H1 (cell line): Measurements from ENCODE around the gene MAP3K14. TPM values are rescaled to one million over a fixed set of nuclear protein-coding genes. Genes with fewer than 3 reads are reported as not detected.

ENCODE experiments used
- CTCF ChIA-PET: fragments of 300-600 bp; sonication (Branson Sonifier 250); formaldehyde crosslinking; loops from one replicate; lab custom pipeline; 2021; ENCODE audit not compliant: partially characterized antibody; lab: Charles Lee
- POLR2A ChIA-PET: fragments of 300-600 bp; sonication (Branson Sonifier 250); formaldehyde crosslinking; loops from one replicate; lab custom pipeline; 2021; ENCODE audit warnings: inconsistent platforms; ENCODE audit not compliant: partially characterized antibody; lab: Charles Lee
- DNase-seq, 2 experiments: peaks; one replicate each; pipeline versions ENCODE4 v3.0.0 to v3.0.0-alpha.2; 2010 to 2022; ENCODE audit warnings: low spot score in 2 of 2, low read depth in 1 of 2, mixed read lengths in 1 of 2
- FAIRE-seq: peaks from 2 replicates; lab custom pipeline; 2011; peaks lifted over from hg19 to GRCh38; lab: Jason Lieb, UNC
- H2AFZ ChIP-seq: 2 replicates; pipeline ENCODE4 v1.8.1; 2012; ENCODE audit warnings: low read length, inconsistent platforms
- H2AK5ac ChIP-seq: 2 replicates; pipeline ENCODE4 v1.6.1; 2013; ENCODE audit warnings: low read depth, low read length
- H2BK120ac ChIP-seq: replicated peaks from 2 replicates; pipeline ENCODE3; 2013; ENCODE audit warnings: low read depth, low read length, inconsistent platforms
- H2BK12ac ChIP-seq: 2 replicates; pipeline ENCODE4 v1.6.1; 2013; ENCODE audit warnings: low read depth, low read length
- H2BK15ac ChIP-seq: 2 replicates; pipeline ENCODE4 v1.6.1; 2013; ENCODE audit warnings: low read length
- H2BK20ac ChIP-seq: 2 replicates; pipeline ENCODE4 v1.6.1; 2013; ENCODE audit warnings: low read length
- H2BK5ac ChIP-seq: 2 replicates; pipeline ENCODE4 v1.6.1; 2013; ENCODE audit warnings: low read depth, low read length
- H3K14ac ChIP-seq: 2 replicates; pipeline ENCODE4 v1.6.1; 2013; ENCODE audit warnings: inconsistent platforms; ENCODE audit not compliant: insufficient read length
- H3K18ac ChIP-seq: 2 replicates; pipeline ENCODE4 v1.6.1; 2013; ENCODE audit warnings: low read length; ENCODE audit errors: extremely low read depth
- H3K23ac ChIP-seq: 2 replicates; pipeline ENCODE4 v1.6.1; 2013; ENCODE audit warnings: inconsistent platforms; ENCODE audit not compliant: insufficient read length
- H3K23me2 ChIP-seq: 2 replicates; pipeline ENCODE4 v1.6.1; 2013; ENCODE audit warnings: low read depth, low read length
- H3K27ac ChIP-seq: 2 replicates; pipeline ENCODE4 v1.6.1; 2011; ENCODE audit warnings: low read depth, low read length, inconsistent platforms
- H3K27me3 ChIP-seq, 4 experiments: replicated peaks in 1 of 4; 1 replicate in 1 of 4; 2 replicates in 3 of 4; pipeline versions ENCODE4 v1.6.1 to v1.8.1; 2011 to 2013; ENCODE audit warnings: low read length in 3 of 4, mild to moderate bottlenecking in 3 of 4, inconsistent platforms in 2 of 4, mixed read lengths in 2 of 4, moderate library complexity in 1 of 4; ENCODE audit not compliant: control insufficient read depth in 3 of 4, insufficient read depth in 3 of 4; ENCODE audit errors: extremely low read depth in 1 of 4
- H3K36me3 ChIP-seq, 4 experiments: 2 replicates each; pipeline versions ENCODE4 v1.6.1 to v1.8.1; 2011 to 2013; ENCODE audit warnings: mild to moderate bottlenecking in 4 of 4, low read length in 3 of 4, moderate library complexity in 2 of 4, control low read depth in 1 of 4, inconsistent platforms in 1 of 4; ENCODE audit not compliant: insufficient read depth in 4 of 4, control insufficient read depth in 2 of 4
- H3K4ac ChIP-seq: replicated peaks from 2 replicates; pipeline ENCODE3; 2013; ENCODE audit warnings: low read length, low read depth, mixed read lengths, inconsistent platforms; ENCODE audit not compliant: insufficient read length
- H3K4me1 ChIP-seq, 4 experiments: replicated peaks in 1 of 4; 1 replicate in 1 of 4; 2 replicates in 3 of 4; pipeline versions ENCODE4 v1.6.1 to v1.8.1; 2011 to 2013; ENCODE audit warnings: low read length in 3 of 4, inconsistent platforms in 2 of 4, mixed read lengths in 1 of 4; ENCODE audit not compliant: insufficient read depth in 4 of 4, control insufficient read depth in 3 of 4
- H3K4me2 ChIP-seq, 2 experiments: 2 replicates each; pipeline versions ENCODE4 v1.6.1 to v1.8.1; 2011 to 2013; ENCODE audit warnings: low read depth in 2 of 2, low read length in 2 of 2, control low read depth in 1 of 2, inconsistent platforms in 1 of 2, mild to moderate bottlenecking in 1 of 2; ENCODE audit not compliant: insufficient read depth in 1 of 2
- H3K4me3 ChIP-seq, 4 experiments: fragments of 200-600, 300-600 bp in 1 of 4; sonication (generic), shearing (Covaris generic), sonication (Bioruptor Twin) in 1 of 4; 2 replicates each; pipeline versions ENCODE4 v1.5.1 to v1.8.1; 2011 to 2016; ENCODE audit warnings: low read length in 4 of 4, low read depth in 3 of 4, control low read depth in 2 of 4, inconsistent platforms in 2 of 4, mild to moderate bottlenecking in 2 of 4, mixed read lengths in 1 of 4, moderate library complexity in 1 of 4; ENCODE audit not compliant: insufficient read depth in 2 of 4; ENCODE audit errors: extremely low read depth in 1 of 4
- H3K56ac ChIP-seq: replicated peaks from 2 replicates; pipeline ENCODE3; 2013; ENCODE audit warnings: low read depth, mild to moderate bottlenecking, mixed read lengths, low read length, inconsistent platforms; ENCODE audit not compliant: insufficient read length
- H3K79me1 ChIP-seq: 2 replicates; pipeline ENCODE4 v1.6.1; 2013; ENCODE audit warnings: low read depth, low read length, control low read depth
- H3K79me2 ChIP-seq, 2 experiments: 2 replicates each; pipeline versions ENCODE4 v1.6.1 to v1.8.1; 2012 to 2013; ENCODE audit warnings: low read length in 2 of 2, mild to moderate bottlenecking in 2 of 2, inconsistent platforms in 1 of 2; ENCODE audit not compliant: insufficient read depth in 2 of 2, control insufficient read depth in 1 of 2
- H3K9ac ChIP-seq, 4 experiments: replicated peaks in 1 of 4; 1 replicate in 1 of 4; 2 replicates in 3 of 4; pipeline versions ENCODE4 v1.6.1 to v1.8.1; 2011 to 2013; ENCODE audit warnings: low read depth in 3 of 4, low read length in 3 of 4, control low read depth in 2 of 4, mild to moderate bottlenecking in 2 of 4, moderate library complexity in 2 of 4, inconsistent platforms in 1 of 4; ENCODE audit errors: extremely low read depth in 1 of 4
- H3K9me3 ChIP-seq, 2 experiments: 2 replicates each; pipeline versions ENCODE4 v1.6.1 to v1.8.1; 2012 to 2013; ENCODE audit warnings: mild to moderate bottlenecking in 2 of 2, moderate library complexity in 2 of 2, control low read depth in 1 of 2, inconsistent platforms in 1 of 2, low read depth in 1 of 2, low read length in 1 of 2, mixed read lengths in 1 of 2; ENCODE audit not compliant: insufficient read depth in 2 of 2
- H4K20me1 ChIP-seq, 2 experiments: replicated peaks in 1 of 2; 2 replicates each; pipeline versions ENCODE3 to v1.8.1; 2011 to 2013; ENCODE audit warnings: inconsistent platforms in 2 of 2, low read length in 2 of 2, mild to moderate bottlenecking in 1 of 2; ENCODE audit not compliant: insufficient read depth in 2 of 2, control insufficient read depth in 1 of 2
- H4K5ac ChIP-seq: 2 replicates; pipeline ENCODE4 v1.6.1; 2013; ENCODE audit warnings: low read length, low read depth, mixed read lengths, inconsistent platforms; ENCODE audit not compliant: insufficient read length
- H4K8ac ChIP-seq: 2 replicates; pipeline ENCODE4 v1.8.0; 2013; ENCODE audit warnings: mild to moderate bottlenecking, moderate library complexity, low read length, inconsistent platforms; ENCODE audit not compliant: insufficient read depth; ENCODE audit errors: extremely low read depth
- H4K91ac ChIP-seq: replicated peaks from 2 replicates; pipeline ENCODE3; 2013; ENCODE audit warnings: low read length, mixed read lengths, inconsistent platforms; ENCODE audit not compliant: insufficient read length
- ASH2L ChIP-seq: fragments of 200-600, 300-600 bp; sonication (generic); IDR thresholded peaks from one replicate; pipeline ENCODE4 v1.7.1; 2017; ENCODE audit warnings: low read length
- BCL11A ChIP-seq, 2 experiments: IDR thresholded peaks; one replicate each; pipeline ENCODE4 v1.6.1; 2011; ENCODE audit warnings: low read depth in 2 of 2, low read length in 2 of 2, mild to moderate bottlenecking in 2 of 2
- CREB1 ChIP-seq: IDR thresholded peaks from 2 replicates; pipeline ENCODE4 v1.6.1; 2012; ENCODE audit warnings: inconsistent platforms
- EZH2 ChIP-seq: fragments of 200-600 bp; sonication (generic); IDR thresholded peaks from 2 replicates; pipeline ENCODE4 v1.7.1; 2012; ENCODE audit warnings: low read depth, mild to moderate bottlenecking, moderate library complexity, low read length, inconsistent platforms; ENCODE audit not compliant: severe bottlenecking
- GABPA ChIP-seq: IDR thresholded peaks from 2 replicates; pipeline ENCODE4 v1.6.1; 2011; ENCODE audit warnings: mild to moderate bottlenecking, low read length, moderate library complexity, borderline replicate concordance; ENCODE audit not compliant: insufficient read depth
- KDM1A ChIP-seq: fragments of 200-600, 300-600 bp; sonication (generic); IDR thresholded peaks from 2 replicates; pipeline ENCODE4 v1.7.1; 2016; ENCODE audit warnings: mild to moderate bottlenecking, low read length, borderline replicate concordance
- KDM4A ChIP-seq: IDR thresholded peaks from one replicate; pipeline ENCODE4 v1.7.1; 2012; ENCODE audit warnings: low read depth, mild to moderate bottlenecking, moderate library complexity, low read length, inconsistent platforms; ENCODE audit not compliant: severe bottlenecking
- MAFK ChIP-seq: IDR thresholded peaks from 2 replicates; pipeline ENCODE4 v1.6.1; 2012; ENCODE audit warnings: low read depth, mild to moderate bottlenecking, improper control_type of control experiment, low read length
- NANOG ChIP-seq: IDR thresholded peaks from 2 replicates; pipeline ENCODE4 v1.6.1; 2011; ENCODE audit warnings: low read length, low read depth, mild to moderate bottlenecking, inconsistent platforms; ENCODE audit not compliant: insufficient read depth, poor library complexity, severe bottlenecking
- RBBP5 ChIP-seq: IDR thresholded peaks from 2 replicates; pipeline ENCODE4 v1.7.1; 2012; ENCODE audit warnings: low read depth, mild to moderate bottlenecking, inconsistent platforms, low read length, moderate library complexity, borderline replicate concordance
- SIX5 ChIP-seq: IDR thresholded peaks from 2 replicates; pipeline ENCODE4 v1.6.1; 2011; ENCODE audit warnings: mild to moderate bottlenecking, low read depth, low read length
- SP1 ChIP-seq: IDR thresholded peaks from 2 replicates; pipeline ENCODE4 v1.6.1; 2011; ENCODE audit warnings: low read depth, low read length
- WGBS, 2 experiments: shearing (Covaris generic) in 1 of 2; methylation state at CpG; one replicate each; pipeline versions ENCODE4 v1.1.6 to v1.1.7; 2013 to 2015; ENCODE audit warnings: low lambda C conversion rate in 2 of 2, mixed read lengths in 2 of 2, inconsistent platforms in 1 of 2, low coverage in 1 of 2, missing lambda C conversion rate in 1 of 2; ENCODE audit not compliant: insufficient replicate concordance in 2 of 2, insufficient coverage in 1 of 2, insufficient read length in 1 of 2; ENCODE audit errors: extremely low coverage in 1 of 2, missing lambda C conversion rate in 1 of 2; 5-methylcytosine and 5-hydroxymethylcytosine counted together
- polyA plus RNA-seq, 7 experiments: library from polyadenylated mRNA; depleted of rRNA in 3 of 7; stranded (reverse) in 5 of 7; unstranded in 2 of 7; fragments of >200 nt in 5 of 7; fragments of 200-250 nt in 2 of 7; gene quantifications; 1 replicate in 5 of 7; 2 replicates in 1 of 7; 4 replicates in 1 of 7; pipeline versions ENCODE4 v1.2.1 to v1.2.3, GENCODE V29; 2011 to 2013; ENCODE audit warnings: missing spikeins in 2 of 7, mixed read lengths in 2 of 7
- total RNA-seq: library from RNA; stranded (reverse); fragmentation: NEBNext Ultra II Directional; extraction: Animal tissue kit (Norgen Biotek cat#: 25700); gene quantifications from 2 replicates; pipeline ENCODE4 v1.2.1, GENCODE V29; 2021
- TF ChIP-seq, protein P1 (sequence below): IDR thresholded peaks from 2 replicates; pipeline ENCODE4 v1.6.1; 2011; ENCODE audit warnings: low read depth, mild to moderate bottlenecking, low read length; ENCODE audit not compliant: insufficient read depth

MAP3K14 gene
- total and polyA plus RNA-seq, 2 of the 8 experiments (the other 6 are each of a cell fraction or from before 2014, with no cell fraction given): 5.2 to 6.1 TPM

DNA sequence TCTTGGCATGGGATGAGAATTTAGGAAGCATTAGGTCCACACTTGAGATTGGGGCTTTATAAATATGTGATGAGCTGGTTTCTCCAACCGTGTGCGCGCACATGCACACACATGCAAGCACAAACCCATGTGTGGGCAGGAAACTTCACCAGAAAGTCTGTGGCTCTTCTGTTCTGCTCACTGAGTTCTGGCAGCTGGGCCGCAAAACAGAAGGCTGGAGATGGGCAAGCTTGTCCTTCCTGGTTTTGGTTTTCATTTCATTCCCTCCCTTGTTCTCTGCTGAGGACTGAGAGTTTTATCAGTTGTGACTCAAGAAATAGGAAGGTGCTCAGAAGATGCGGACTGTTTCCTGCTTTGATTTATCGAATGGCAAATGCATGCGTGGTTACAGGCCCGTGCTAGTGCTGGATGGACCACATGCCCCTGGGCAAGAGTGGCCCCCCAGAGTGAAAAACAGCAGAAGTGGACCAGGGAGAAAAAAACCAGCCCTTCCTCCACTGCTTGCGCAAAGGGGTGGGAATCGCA lies 14.1 kb downstream of the MAP3K14 start:
- H2AK5ac ChIP-seq: no peak overlapping the region
- H2BK120ac ChIP-seq: no peak overlapping the region
- DNase-seq (no peak), FAIRE-seq (no peak)
- no peak overlapping the region for H3K56ac ChIP-seq
- H3K79me1 ChIP-seq: peaks cover 4% of the 10 kb centered on the region
- no peaks in the 10 kb centered on the region for H3K36me3 ChIP-seq
- H3K18ac ChIP-seq: no peak overlapping the region
- H2BK20ac ChIP-seq: no peak overlapping the region
- peaks cover 3 to 6% of the 10 kb centered on the region in 2 experiments for H4K20me1 ChIP-seq
- H3K4me3 ChIP-seq: no peak overlapping the region
- H4K91ac ChIP-seq: no peak overlapping the region
- H3K79me2 ChIP-seq: peaks cover 0 to 19% of the 10 kb centered on the region in 2 experiments; a peak in 2 of 4 replicates
- H4K5ac ChIP-seq: no peak overlapping the region
- ChIA-PET POLR2A (interaction anchor here (0.7 kb wide), 1 partner anchor 9 kb away, joined by 3 read pairs; no protein-coding TSS in a partner anchor), CTCF (interaction anchor here (0.6 to 2.3 kb wide), 11 partner anchors 9 to 129 kb away, joined by 3 to 10 read pairs (median 3); no protein-coding TSS in a partner anchor)
- H3K27me3 ChIP-seq: no peaks in the 10 kb centered on the region
- H3K23ac ChIP-seq: no peak overlapping the region
- H3K14ac ChIP-seq: no peak overlapping the region
- H2AFZ ChIP-seq: no peak overlapping the region
- H4K8ac ChIP-seq: no peak overlapping the region; the same call in 1 of the 2 replicates
- H2BK15ac ChIP-seq: no peak overlapping the region
- H3K9ac ChIP-seq: no peak overlapping the region
- H3K4ac ChIP-seq: no peak overlapping the region
- H3K9me3 ChIP-seq: no peaks in the 10 kb centered on the region
- no peak overlapping the region for H2BK12ac ChIP-seq
- no peaks in the 10 kb centered on the region for H3K23me2 ChIP-seq
- no peak overlapping the region for H3K27ac ChIP-seq
- H2BK5ac ChIP-seq: no peak overlapping the region
- H3K4me1 ChIP-seq: peaks cover 0 to 3% (median 0%) of the 10 kb centered on the region in 4 experiments; a peak in 3 of 7 replicates
- 85% methylated on average over 10 of the region's 10 CpGs; no CpG with 5 or more reads in 1 of the 2 experiments for WGBS, 2 experiments
- H3K4me2 ChIP-seq: no peak overlapping the region
- TF ChIP-seq MAFK (no peak), RBBP5 (no peak), NANOG (no peak), EZH2 (no peak), SIX5 (no peak), GABPA (no peak), KDM1A (no peak), KDM4A (no peak), BCL11A (IDR thresholded peaks at IDR 0.05; ENCODE audit: low read depth in 2 of 2, low read length in 2 of 2) (no peak), CREB1 (no peak), SP1 (no peak), ASH2L (no peak)
- TF ChIP-seq, protein P1, sequence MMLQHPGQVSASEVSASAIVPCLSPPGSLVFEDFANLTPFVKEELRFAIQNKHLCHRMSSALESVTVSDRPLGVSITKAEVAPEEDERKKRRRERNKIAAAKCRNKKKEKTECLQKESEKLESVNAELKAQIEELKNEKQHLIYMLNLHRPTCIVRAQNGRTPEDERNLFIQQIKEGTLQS: no peak
